ENCODE measurements around the gene BCLAF3.

DNA sequence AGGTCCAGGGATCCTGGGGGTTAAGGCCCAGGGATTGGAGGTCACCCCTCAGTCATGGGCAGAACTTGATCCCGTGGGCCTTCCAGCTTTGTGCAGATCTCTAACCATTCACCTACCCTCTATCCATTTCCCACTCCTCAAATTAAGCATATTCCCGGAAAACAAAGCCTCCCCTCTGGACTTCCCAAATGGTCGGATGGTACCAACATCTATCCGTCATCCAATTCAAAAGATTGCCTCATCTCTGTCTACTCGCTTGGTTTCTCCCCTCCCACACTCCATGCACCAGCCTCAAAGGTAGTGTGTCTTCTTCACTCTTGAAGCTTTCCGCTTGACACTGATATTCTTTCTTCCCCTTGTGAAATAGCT is 473 bp upstream of the BCLAF3 start:
- TF ChIP-seq RAD21 (IDR thresholded peaks at IDR 0.05; ENCODE audit: low read length) (no peak), CHD1 (IDR thresholded peaks at IDR 0.05; ENCODE audit: low read depth, low read length) (no peak), RFX5 (IDR thresholded peaks at IDR 0.05; ENCODE audit: low read depth, low read length) (no peak), FOS (IDR thresholded peaks at IDR 0.05; ENCODE audit: low read depth, low read length) (no peak), CEBPB (IDR thresholded peaks at IDR 0.05; ENCODE audit: low read depth, low read length) (no peak), MXI1 (IDR thresholded peaks at IDR 0.05; ENCODE audit: borderline replicate concordance, low read depth, low read length) (no peak), POLR2A (IDR thresholded peaks at IDR 0.05; ENCODE audit: low read depth, low read length) (no peak), SMC3 (IDR thresholded peaks at IDR 0.05; ENCODE audit: low read depth, low read length) (no peak), MAFK (IDR thresholded peaks at IDR 0.05; ENCODE audit: low read depth, low read length) (no peak), BHLHE40 (IDR thresholded peaks at IDR 0.05; ENCODE audit: low read depth, low read length) (no peak), RCOR1 (IDR thresholded peaks at IDR 0.05; ENCODE audit: insufficient replicate concordance, low read length) (no peak)
- TF ChIP-seq, protein P1, sequence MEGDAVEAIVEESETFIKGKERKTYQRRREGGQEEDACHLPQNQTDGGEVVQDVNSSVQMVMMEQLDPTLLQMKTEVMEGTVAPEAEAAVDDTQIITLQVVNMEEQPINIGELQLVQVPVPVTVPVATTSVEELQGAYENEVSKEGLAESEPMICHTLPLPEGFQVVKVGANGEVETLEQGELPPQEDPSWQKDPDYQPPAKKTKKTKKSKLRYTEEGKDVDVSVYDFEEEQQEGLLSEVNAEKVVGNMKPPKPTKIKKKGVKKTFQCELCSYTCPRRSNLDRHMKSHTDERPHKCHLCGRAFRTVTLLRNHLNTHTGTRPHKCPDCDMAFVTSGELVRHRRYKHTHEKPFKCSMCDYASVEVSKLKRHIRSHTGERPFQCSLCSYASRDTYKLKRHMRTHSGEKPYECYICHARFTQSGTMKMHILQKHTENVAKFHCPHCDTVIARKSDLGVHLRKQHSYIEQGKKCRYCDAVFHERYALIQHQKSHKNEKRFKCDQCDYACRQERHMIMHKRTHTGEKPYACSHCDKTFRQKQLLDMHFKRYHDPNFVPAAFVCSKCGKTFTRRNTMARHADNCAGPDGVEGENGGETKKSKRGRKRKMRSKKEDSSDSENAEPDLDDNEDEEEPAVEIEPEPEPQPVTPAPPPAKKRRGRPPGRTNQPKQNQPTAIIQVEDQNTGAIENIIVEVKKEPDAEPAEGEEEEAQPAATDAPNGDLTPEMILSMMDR (conservative IDR thresholded peaks at IDR 0.05; ENCODE audit: low read depth, low read length): no peak
- TF ChIP-seq, protein P2, sequence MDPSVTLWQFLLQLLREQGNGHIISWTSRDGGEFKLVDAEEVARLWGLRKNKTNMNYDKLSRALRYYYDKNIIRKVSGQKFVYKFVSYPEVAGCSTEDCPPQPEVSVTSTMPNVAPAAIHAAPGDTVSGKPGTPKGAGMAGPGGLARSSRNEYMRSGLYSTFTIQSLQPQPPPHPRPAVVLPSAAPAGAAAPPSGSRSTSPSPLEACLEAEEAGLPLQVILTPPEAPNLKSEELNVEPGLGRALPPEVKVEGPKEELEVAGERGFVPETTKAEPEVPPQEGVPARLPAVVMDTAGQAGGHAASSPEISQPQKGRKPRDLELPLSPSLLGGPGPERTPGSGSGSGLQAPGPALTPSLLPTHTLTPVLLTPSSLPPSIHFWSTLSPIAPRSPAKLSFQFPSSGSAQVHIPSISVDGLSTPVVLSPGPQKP (IDR thresholded peaks at IDR 0.05; ENCODE audit: borderline replicate concordance, low read depth, low read length): no peak
- TF ChIP-seq, protein P3, sequence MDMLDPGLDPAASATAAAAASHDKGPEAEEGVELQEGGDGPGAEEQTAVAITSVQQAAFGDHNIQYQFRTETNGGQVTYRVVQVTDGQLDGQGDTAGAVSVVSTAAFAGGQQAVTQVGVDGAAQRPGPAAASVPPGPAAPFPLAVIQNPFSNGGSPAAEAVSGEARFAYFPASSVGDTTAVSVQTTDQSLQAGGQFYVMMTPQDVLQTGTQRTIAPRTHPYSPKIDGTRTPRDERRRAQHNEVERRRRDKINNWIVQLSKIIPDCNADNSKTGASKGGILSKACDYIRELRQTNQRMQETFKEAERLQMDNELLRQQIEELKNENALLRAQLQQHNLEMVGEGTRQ (IDR thresholded peaks at IDR 0.05; ENCODE audit: low read depth, low read length): no peak
